Measurements from ENCODE around the gene BTBD9.
"Not testable (repeated sequence)": the region's sequence is repeated elsewhere in the genome, so short reads cannot be mapped to it uniquely, and the experiment has no call there.

The BTBD9 gene

DNA sequence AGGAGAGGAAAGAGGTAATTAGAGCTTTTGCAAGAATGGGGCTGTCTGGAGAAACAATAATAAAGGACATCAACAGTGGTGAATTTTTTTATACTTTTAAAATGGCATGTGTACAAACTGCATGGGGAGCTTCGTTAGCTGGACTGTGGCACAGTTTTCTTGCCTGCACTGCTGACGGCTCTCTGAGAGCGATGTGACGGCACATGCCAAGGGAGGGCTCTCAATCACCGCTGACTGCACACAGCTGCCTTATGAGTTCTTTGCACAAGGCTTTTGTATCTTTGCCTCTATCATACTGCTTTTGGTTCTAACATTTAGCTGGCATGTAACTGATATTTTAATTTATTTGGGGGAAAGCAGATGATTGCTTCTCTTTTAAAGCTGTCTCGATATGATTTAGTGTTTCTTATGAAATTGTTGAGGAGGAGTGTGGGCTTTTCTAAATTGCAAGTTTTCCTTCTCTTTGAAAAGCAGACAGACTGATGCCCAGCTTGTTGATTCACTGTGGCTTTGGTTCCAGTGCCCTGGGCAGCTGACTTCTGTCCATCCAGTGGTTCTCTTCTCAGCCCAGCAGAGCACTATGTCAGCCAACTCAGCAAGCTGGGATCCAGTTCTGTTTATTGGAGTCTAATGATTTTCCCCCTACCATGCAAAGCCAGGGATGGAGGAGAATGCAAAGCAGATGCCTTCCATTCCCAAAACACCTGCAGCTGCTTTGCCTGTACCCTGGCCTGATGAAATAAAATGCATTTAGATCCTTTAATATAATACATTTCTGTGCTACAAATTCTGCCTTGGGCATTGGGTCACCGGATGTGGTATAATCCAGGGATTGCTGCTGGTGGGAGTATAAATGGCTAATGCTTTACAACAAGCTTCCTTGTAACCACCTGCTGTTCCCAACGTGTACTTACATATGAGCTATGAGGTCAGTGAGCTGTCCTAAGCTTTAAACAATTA is 496.3 kb downstream of the BTBD9 start:
- DNase-seq (ENCODE audit: low spot score), result no peak

DNA sequence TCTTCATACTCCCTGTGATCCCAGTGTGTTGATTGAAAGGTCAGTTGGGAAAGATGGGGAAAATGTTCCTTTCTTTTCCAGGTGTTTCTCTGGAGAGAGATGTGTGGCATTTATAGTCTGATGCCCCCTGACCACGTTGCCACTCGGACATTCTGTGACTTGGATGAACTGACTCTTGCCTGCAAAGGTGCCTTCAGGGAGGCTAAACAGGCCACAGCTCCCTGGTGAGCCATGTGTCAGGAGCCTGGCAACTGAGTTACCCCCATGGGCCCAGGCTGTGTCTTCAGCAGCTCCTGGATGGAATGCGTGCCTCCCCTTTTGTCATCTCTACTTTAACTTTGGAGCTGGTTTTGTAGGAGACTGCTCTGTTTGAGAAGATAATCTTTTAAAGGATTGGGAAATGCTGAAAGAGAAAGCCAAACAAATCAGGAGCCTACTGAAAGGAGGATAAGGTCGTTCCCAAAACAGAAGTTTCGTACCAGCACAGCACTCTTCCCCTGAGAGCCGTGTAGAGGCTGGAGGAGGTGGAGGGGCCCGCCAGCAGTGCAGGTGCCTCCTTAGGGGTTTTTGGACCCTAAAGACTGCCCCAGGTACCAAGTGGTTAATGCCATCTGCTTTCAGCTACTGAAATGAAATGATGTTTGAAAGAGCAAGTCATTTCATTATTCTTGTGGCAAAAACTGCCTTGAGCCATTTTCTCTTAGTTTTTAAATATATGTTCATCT is 497.4 kb downstream of the BTBD9 start:
- no peak for DNase-seq (ENCODE audit: low spot score)

DNA sequence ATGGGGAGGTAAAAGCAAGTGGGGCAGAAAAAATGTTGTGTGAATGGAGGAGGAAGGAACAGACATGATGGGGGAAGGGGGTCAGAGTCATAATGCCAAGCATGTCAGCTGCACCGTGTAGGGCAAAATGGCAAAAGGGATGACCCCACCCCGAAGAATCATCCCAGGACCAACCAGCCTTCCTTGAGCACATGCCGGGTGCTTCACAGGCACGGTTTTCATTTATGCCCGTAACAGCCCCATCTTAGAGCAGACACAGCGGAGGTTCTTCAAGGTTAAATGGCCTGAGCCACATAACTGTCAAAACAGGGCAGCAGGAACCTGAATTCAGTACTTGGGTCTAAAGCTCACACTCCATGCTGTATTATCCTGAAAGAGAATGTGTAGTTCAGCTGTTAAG is 498.0 kb downstream of the BTBD9 start:
- DNase-seq (ENCODE audit: low spot score), result no peak

DNA sequence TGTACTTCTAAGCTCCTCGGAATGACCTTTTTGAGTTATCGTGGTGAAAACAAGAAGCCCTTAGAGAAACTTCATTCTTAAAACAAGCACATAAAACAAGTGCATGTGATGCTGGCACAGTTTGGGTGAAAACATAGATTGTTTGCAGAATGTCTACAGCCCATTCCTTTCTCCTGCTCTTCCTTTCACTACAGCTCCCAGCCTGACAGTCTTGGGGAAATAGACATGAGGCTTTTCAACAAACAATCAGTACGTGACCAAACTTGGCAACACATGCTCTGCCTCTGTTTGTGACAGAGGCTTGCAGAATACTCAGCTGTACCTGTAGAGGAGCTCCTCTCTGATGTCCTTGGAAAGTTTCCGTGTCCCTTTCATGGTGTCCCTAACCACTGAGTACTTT is 498.6 kb downstream of the BTBD9 start:
- DNase-seq (ENCODE audit: low spot score), result no peak

DNA sequence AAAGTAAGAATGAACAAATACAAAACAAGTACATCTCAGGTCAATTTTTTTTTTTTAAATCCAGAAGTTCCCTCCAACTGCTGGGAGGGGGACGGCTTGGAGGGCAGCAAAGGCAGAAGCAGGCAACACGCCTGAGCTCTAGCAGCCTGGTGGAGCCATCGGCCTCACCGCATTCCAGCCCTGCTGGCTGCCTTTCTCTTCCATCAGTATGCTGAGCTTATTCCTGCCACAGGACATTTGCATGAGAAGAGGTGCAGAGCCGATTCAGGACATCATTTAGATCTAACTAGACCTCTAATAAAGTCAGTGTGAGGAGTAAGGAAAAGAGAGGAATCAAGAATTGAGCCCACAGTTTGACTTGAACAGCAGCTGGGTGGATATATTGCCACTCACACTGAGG is 501.4 kb downstream of the BTBD9 start:
- no peak for DNase-seq (ENCODE audit: low spot score)

DNA sequence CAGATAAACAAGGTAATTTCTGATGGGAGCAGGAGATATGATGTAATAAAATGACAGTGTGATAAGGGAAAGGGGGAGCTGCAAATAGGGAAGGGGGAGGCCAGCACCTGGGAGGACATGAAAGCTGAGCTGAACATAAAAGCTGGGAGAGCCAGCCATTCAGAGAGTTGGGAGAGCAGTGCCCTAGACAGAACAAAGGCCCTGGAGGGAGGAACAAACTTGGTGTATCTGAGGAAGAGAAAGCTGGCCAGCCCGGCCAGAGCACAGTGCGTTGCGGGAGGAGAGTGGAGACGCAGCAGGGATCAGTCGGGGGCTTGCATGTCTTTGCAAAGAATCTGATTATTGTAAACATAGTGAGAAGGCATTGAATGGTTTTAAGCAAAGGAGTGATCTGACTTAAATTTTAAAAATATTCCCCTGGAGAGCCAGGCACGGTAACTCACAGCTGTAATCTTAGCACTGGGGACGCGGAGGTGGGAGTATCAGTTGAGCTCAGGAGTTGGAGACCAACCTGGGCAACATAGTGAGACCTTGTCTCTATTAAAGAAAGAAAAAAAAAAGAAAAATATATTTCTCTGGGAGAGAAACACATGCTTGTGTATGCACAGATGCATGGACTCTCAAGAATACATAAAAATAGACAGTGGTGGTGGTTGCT is 502.0 kb downstream of the BTBD9 start:
- no peak for DNase-seq (ENCODE audit: low spot score)

DNA sequence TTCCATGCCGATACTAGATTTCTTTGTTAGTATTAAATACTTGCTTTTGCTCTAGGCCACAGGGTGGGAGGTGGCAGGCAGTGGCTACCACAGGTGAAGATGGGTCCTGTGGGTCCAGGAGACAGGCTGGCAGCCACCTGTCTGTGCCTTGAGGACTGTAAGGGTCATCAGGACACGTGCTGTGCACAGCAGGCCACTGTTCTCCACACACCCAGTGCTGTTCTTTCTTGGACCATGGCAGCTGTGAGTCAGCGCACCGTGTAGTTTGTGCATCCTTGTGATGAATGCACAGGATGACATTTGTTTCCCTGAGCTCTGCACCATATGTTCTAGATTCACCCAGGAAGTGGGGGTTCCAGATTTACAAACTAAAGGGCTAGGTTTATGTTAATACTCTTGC is 503.2 kb downstream of the BTBD9 start:
- no peak for DNase-seq (ENCODE audit: low spot score)

DNA sequence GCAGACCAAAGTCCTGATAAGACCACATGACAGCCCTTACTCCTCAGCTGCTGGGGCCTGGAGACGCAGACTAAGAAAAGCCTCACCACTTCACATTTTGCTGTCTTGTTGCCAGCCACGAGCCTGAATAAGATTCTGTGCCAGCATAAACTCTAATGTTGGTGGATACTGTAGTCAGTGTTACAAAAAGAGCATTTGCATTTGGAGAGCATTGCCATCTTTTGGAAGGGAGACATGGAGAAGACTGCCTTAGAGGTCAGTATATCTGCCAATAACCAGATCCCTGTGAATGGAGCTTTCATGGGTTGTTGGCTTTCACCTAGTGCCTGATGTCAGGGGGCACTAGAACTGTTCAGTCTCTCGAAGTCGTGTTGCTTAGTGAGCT is 505.0 kb downstream of the BTBD9 start:
- no peak for DNase-seq (ENCODE audit: low spot score)

DNA sequence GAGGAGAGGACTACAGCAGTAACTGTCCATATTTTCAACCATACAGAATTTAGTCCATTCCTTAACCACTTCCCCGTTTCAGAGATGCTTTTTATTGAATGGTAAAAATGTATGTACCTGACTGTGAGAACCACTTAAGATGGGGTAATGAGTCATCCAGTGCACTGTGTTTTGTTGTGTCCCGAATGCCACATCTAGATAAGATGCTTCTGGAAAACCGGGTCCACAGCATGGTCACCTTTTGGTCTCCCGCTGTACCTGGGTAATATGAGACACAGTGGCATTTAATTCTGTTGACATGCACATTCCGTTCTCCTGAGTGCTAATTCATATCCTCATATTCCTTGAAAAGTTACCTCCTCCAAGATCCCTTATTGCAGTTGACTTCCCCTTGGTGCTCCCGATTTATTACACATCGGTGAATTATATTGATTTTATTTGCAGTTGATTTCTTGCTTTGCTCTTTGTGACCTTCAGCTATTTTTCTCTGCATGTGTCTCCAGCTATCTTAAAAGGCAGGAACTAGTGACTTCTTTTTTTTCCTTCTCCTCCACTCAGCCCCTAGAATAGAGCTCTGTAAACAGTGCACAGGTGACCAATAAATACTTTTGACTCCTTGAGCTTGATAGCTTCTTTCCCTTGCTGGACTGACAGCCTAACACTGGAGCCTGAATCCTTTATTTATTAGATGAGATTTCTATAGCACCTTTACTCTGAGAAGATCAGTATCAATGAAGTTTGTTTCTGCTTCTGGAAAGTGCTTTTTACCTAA is 505.6 kb downstream of the BTBD9 start:
- DNase-seq (ENCODE audit: low spot score), result no peak

DNA sequence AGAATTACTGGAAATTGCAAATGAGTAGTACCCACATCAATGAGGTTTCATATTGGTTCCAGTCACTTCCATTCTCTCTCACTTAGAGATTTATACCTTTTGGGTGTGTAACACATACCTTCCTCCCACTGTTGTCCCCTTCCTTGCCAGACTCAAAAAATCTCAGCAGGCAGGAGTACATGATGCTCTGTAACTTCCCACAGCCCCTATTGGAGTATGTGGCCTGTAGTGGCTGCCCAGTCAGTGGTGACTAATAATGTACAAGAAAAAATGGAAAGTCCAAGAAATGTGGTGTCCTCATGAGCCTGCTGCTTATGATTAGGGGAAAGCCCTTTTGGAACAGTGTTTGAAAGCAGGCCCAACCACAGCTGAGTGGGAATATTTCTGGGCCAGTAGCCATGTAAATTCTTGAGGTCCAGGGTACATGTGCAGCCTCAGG is 508.2 kb downstream of the BTBD9 start:
- DNase-seq (ENCODE audit: low spot score), result no peak

DNA sequence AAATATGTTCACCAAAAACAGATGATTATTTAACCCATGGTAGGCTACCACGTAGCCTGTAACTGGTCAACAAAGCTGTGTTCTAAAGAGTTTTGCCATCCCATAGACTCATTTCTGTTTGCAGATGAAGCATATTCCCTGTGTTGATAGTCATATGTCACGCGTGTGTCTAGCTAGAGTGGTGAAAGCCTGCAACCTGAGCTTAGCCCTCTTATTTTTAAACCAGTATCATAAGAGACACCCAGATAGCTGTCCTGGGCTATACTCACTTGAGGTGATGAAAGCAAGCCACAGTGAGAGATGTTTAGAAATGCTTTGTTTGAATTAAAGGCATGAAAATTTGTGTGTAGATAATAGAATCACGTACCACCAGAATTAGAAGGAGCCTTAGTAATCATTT is 512.4 kb downstream of the BTBD9 start:
- no peak for DNase-seq (ENCODE audit: low spot score)

DNA sequence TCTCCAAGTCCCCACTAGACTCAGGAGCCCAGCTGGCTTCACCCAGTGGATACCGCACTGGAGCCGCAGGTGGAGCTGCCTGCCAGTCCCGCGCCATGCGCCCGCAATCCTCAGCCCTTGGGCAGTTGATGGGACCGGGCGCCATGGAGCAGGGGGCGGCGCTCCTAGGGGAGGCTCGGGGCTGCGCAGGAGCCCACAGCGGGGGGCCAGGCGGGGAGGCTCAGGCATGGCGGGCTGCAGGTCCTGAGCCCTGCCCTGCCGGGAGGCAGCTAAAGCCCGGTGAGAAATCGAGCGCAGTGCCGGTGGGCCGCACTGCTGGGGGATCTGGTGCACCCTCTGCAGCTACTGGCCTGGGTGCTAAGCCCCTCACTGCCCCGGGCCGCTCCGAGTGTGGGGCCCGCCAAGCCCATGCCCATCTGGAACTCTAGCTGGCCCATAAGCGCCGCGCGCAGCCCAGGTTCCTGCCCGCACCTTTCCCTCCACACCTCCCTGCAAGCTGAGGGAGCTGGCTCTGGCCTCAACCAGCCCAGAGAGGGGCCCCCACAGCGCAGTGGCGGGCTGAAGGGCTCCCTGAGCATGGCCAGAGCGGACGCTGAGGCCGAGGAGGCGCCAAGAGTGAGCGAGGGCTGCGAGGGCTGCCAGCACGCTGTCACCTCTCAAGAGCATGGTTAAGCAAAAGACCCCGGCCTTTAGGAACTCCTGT is 515.4 kb downstream of the BTBD9 start:
- not testable (repeated sequence) for DNase-seq (ENCODE audit: low spot score)

DNA sequence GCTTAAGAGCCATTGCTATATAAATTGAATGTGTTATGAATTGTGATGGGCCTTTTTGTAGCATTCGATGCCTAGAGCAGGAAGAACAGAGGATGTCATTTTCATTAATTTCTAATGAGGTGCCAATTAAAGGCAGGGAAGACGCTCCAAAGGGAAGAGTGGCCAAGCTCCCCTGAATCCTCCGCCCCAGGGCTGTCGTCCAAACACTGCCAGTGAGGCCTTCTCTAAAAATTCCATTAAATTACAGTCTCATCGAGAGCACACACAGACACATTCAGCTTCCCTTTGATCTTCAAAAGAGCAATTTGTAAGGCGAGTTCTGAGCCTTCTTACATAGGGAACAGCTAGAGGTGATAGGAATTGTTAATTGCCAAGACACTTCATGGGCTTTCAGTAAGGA is 520.2 kb downstream of the BTBD9 start:
- no peak for DNase-seq (ENCODE audit: low spot score)

DNA sequence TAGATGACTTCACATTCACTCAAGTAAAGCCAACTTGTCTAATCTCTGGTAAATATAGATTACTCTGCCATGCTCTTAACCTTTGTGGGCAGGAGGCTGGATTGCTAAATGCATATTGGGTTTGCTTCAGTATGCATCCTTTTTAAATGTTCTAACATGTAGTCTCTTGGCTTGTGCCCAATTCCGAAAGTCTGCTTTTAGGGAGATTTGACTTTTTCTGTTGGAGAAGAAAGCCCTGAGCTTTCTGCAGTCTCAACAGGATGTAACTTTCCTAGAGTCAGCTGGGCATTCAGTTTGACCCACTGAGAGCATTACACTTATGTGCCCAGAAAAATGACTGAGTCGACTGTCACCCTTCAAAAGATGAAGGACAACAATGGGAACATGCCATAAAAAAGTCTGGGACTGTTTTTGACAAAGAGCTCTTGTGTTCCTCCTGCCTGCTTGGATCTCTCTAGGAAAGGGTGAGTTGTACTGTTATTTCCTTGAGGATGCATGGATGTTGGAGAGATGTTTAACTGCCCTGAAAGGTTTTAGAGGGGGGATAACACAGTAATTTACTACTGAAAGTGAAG is 520.9 kb downstream of the BTBD9 start:
- DNase-seq (ENCODE audit: low spot score), result no peak

Data from hematopoietic multipotent progenitor cell treated with erythropoietin and hydrocortisone succinate and interleukin-3 and kit ligand, for 17 days (in vitro differentiated cells).